Astrocyte of the cerebellum (primary cell): ENCODE data around the gene TMEM74B.

Source experiments
- DNase-seq: peaks from one replicate; pipeline ENCODE4 v3.0.0-alpha.2; 2011; ENCODE audit warnings: low read depth
- H3K4me3 ChIP-seq: 2 replicates; pipeline ENCODE4 v1.5.1; 2011; ENCODE audit warnings: mild to moderate bottlenecking, low read depth, low read length, moderate library complexity
- CTCF ChIP-seq: IDR thresholded peaks from 2 replicates; pipeline ENCODE4 v1.5.1; 2012; ENCODE audit warnings: low read length, low read depth, moderate library complexity, mild to moderate bottlenecking; ENCODE audit errors: missing control alignments
- in situ Hi-C: cut with HindIII; loops from 2 replicates; pipeline ENCODE4 v1.10.0; 2017; ENCODE audit warnings: low sequenced_read_pairs

Gene TMEM74B

DNA sequence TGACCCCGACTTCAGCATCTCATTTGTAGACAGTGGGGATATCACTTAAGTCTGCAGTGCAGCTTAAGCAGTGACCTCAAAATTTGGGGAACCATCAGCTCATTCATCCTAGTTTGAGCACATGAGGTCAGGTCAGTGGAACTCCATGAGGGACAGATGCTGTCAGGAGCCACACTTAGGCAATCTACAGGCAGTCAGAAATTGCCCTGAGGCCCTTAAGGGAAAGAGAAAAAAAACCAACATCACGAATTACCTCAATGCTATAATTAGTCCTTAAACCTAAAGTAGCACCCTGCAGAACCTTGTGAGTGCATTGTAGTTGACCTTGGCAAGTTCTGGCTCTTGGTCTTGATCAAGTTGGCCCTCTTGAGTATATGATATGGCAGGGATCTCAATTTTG, 21.1 kb downstream of the TMEM74B start:
- no peak overlapping the region for H3K4me3 ChIP-seq
- DNase-seq: no peak
- in situ Hi-C loops: no loop called here
- no peak for TF ChIP-seq CTCF

- DNase-seq: no peak
- TF ChIP-seq CTCF: no peak
- in situ Hi-C loops: no loop called here
- no peak overlapping the region for H3K4me3 ChIP-seq
These were observed 21.7 kb downstream of the TMEM74B start for GRCh38 chr20:1163105-1163504.

DNA sequence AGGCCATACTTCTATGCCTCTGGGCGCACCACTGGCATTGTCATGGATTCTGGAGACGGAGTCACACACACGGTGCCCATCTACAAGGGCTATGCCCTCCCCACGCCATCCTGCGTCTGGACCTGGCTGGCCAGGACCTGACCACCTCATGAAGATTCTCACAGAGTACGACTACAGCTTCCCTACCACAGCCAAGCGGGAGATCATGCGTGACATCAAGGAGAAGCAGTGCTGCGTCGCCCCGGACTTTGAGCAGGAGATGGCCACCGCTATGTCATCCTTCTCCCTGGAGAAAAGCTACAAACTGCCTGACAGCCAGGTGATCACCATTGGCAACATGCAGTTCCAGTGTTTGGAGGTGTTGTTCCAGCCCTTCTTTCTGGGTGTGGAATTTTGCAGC, 23.8 kb downstream of the TMEM74B start:
- TF ChIP-seq CTCF: no peak
- in situ Hi-C loops: no loop called here
- H3K4me3 ChIP-seq: no peak overlapping the region
- DNase-seq: no peak

DNA sequence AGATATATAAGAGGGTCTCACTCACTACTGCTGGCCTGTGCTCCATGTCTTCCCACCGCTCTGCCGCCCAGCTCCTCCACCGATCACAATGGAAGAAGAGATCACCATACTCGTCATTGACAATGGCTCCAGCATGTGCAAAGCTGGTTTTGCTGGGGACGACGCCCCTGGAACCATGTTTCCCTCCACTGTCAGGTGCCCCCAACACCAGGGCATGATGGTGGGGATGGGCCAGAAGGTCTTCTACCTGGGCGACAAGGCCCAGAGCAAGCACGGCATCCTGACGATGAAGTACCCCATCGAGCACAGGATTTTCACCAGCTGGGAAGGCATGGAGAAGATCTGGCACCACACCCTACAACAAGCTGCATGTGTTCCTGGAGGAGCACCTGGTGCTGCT, 24.3 kb downstream of the TMEM74B start:
- H3K4me3 ChIP-seq: no peak overlapping the region
- TF ChIP-seq CTCF: no peak
- DNase-seq: no peak
- in situ Hi-C loops: no loop called here

DNA sequence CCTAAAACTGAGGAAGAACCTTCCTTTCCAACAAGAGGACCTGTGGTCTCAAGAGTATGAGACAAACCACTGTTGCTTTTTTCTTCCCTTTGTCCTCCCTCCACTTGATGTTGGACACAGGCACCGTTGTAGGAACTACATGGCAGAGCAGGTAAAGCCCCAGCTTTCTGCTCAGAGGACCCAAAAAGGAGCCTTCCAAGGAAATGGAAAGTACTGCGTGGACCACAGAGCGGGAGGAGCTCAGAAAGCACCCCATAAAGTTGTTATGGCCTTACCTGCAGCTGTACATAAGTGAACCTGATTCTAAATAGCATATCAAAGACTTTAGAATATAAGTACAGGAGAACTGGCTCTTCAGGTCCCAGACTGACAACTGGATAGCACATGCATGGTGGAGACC, 29.4 kb downstream of the TMEM74B start:
- no peak overlapping the region for H3K4me3 ChIP-seq
- no peak for TF ChIP-seq CTCF
- in situ Hi-C loops: no loop called here
- DNase-seq: no peak

DNA sequence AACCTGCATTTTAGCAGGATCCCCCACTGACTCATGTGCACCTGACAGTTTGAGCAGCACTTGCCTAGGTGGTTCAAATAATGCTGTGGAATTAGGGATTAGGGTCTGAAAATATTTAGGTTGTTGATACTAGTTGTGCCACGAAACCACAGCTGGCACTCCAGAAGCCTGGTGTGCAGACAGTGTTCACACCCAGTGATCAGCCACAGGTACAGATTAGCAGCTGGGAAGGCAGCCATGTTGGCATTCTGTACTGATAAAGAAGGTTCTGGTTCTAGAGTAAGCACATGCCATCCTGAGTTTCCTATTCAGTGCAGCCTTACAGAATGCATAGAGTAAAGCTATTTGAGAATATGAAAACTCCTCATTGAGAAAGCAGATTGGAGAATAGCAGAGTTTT, 30.1 kb downstream of the TMEM74B start:
- DNase-seq: no peak
- no peak overlapping the region for H3K4me3 ChIP-seq
- no peak for TF ChIP-seq CTCF
- in situ Hi-C loops: no loop called here

- in situ Hi-C loops: no loop called here
- no peak for TF ChIP-seq CTCF
- no peak for DNase-seq
- no peak overlapping the region for H3K4me3 ChIP-seq
These were observed 30.6 kb downstream of the TMEM74B start for GRCh38 chr20:1154226-1154625.
